Measurements from ENCODE around the gene CACYBP. TPM values are rescaled to one million over a fixed set of nuclear protein-coding genes. Genes with fewer than 3 reads are reported as not detected.

The CACYBP gene
- total RNA-seq, 1 donor from 2014 or later: 103 TPM

DNA sequence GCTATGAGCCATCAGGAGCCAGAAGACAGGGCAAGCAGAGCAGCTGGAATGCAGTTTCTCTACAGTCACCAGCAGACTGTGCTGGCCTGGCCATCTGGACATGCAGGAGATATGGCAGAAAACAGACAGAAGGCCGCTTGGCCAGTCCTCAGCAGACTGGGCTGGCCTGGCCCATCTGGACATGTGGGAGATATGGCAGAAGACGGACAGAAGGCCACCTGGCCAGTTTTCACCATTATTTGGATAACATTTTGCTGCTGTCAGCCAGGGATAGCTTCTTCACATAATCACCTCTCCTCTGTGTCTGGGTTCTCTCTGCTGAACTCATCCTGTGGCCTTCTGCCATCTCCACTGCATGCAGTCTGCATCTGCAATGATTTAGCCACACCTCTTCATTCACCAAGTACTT lies 25.0 kb upstream of the CACYBP start:
- DNase-seq: no peak

DNA sequence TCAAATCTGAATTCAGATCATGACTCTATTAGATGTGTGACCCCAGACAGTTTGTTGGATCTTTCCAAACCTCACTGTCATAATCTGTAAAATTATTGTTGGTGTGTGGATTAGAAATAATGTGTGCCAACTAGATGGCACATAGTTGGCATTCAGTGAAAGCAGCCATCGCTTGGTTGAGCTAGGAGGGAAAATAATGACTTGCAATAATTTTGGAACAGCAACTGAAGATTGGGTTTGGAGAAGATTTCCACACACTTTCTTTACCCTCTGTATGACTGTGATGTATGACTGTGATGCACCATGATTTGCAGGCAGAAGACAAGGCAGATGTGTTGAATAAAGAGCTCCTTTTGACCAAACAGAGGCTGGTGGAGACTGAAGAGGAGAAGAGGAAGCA lies 24.0 kb upstream of the CACYBP start:
- no peak for DNase-seq

DNA sequence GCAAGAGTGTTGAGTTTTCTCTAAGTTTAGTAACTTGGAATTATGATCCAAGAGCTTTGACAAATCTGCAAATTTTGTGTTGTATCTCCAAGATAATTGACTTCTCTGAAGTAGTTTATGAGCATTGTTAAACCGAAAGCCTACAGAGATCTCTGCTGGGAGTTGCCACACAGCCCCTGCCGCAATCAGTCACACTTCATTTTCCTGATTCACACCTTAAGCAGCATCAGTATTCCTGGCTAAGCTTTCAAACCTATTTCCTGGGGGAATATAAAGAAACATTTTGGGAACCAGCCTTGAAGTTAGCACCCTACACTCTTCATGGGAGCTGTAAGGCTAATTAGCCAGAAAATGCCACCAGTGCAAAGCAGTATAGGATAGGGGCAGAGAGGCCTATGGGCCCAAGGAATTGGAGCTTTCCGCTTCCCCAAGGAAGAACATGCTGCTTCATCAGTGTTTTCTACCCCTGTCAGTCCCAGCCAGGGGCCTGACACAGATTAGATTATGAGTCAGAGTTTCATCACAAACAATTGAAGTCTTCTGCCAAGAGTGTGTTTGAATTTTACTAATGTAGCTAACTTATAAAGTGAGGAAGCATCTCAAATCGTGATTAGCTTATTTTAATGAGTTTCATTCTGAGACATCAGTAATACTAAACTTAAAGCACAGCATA lies 23.2 kb upstream of the CACYBP start:
- no peak for DNase-seq

DNA sequence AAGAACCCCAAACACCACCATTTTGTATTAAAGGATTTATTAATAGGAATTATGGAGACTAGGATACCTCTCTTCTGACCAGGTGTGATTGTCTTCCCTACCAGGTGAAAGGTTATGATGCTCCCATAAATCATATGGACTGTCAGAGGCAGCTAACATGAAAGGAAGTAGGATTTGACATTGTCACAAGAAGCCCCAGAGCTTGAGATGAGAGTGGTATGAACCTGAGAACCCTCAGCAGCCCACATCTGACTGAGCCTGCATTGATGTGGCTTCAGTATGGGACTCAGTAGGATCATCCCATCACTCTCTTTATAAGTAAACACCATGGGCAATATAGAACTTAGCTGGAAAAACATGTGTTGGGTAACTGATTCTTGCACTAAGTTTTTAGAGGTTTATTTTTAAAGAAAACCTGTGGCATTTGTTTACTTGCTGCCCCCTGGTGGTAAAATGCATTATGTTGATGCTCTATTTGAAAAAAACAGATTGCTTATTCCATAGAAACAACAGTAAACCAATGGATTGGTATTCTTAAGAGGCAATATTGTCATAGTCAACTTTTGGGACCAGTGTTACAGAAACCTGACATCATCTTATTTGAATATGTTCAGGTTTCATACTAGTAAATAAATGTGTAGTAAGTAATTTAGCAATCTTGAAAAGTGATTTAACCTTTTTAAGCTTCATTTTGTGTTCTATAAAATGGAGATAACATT lies 16.6 kb upstream of the CACYBP start:
- DNase-seq: no peak

DNA sequence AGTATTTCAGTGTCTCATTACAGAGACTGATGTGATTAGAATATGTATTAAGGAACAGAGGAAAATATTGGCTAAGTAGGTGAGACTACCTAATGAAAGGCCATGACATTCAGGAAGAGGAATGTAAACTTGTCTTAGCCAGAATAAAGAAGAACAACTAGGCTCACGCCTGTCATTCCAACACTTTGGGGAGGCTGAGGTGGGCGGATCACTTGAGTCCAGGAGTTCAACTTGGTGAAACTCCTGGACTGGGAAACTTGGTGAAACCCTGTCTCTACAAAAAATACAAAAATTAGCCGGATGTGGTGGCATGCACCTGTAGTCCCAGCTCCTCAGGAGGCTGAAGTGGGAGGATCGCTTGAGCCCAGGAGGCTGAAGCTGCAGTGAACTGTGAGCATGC lies 14.8 kb upstream of the CACYBP start:
- DNase-seq: no peak

DNA sequence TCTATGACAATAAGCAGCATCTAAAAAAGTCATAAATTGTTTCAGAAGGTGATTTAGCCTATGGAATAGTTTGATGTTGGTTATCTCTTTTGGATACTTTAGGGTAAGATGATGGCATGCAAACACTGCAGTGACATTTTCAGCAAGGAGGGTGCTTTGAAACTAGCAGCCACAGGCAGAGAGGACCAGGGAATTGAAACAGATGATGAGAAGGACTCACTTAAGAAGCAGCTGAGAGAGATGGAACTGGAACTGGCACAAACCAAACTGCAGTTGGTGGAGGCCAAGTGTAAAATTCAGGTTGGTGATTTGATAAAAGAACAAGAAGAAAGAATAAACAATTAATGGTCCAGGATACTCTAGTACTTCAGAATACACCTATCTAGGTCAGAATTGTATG lies 11.2 kb upstream of the CACYBP start:
- DNase-seq: no peak

DNA sequence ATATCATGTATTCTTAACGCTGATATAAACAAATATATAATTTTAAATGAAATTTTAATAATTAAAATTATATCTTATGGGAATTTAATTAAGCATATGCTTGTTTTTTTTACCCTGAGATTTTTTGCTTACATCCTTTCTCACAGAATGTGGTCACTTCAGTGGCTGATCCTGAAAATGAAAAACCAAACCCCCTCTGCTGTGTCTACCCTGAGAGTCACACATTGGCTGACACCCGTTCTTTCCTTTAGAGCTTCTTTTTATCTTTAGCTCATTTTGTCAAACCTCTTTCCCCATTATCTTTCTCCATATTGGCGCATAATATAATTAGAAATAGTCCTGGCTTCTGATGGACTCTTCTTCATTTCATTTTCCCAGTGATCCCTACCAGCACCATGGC lies 10.8 kb upstream of the CACYBP start:
- DNase-seq: no peak

DNA sequence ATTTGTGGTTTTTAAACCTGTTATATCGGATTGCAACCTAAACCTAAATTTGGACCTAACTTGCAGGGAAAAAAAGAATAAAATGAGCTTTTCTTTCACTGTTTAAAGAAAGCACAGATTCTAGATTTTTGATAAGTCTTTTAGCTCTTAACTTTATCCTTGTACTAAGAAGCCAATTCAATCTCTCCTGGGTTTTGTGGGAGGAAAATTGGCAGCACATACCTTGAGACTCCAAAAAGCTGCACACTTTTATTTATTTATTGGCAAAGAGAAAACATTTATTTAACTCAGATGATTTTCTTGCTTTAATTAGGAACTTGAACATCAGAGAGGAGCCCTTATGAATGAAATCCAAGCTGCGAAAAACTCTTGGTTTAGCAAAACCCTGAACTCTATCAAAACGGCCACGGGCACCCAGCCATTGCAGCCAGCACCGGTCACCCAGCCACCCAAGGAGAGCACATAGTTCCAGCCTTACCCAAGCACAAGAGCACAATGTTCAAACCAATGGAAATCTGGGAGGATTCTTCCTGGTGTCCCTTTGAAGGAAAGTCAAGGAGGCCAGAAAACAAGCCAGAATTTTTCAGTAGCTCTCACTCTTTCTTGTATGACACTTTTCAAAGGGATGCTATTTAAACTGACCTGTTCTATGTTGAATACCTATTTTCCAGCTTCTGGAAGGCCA lies 10.1 kb upstream of the CACYBP start:
- DNase-seq: no peak

DNA sequence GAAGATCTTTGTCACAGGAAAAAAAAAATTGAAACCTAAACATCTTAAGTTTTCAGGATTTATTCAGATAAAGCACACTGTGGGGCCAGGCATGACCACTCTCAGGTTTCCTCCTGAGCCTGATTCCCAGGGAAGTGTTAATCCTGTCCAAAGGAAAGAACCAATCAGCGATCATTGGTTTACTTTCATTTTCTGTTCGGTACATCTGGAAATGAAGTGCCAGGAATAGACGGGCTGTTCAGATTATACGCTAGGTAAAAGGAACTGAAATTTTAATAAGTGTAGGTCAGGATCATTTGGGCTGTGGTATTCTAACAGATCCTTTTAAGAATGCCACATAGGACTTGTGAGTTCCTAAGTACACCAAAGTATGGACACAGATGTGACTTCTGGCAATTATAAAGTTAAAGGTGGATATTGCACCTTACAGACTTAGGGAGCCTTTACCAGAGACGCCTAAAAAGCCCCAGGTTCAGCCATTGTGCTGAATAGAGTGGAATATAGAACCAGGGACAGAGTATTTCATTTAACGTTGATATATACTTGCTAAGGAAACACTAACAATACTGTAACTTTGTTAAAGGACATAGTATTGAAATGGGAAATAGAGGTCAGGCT lies 9.3 kb upstream of the CACYBP start:
- DNase-seq: no peak

DNA sequence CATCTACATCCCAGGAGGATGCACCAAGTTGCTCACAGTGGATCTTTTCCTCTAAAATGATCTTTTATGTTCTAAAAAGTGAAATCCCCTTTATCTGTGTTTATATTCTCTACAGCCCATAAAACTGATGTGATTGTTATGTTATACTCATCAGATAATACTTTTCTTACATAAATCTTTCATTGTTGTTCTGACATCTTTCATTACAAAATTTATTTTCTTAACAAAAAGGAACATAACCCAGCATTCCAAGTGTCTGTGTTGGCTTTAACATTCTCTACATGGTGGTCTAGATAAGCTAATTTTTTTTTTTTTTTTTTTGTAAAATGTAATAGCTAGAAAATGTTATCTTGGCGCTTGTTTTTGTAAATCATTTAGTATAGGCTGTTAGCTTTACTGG lies 8.3 kb upstream of the CACYBP start:
- DNase-seq: no peak

DNA sequence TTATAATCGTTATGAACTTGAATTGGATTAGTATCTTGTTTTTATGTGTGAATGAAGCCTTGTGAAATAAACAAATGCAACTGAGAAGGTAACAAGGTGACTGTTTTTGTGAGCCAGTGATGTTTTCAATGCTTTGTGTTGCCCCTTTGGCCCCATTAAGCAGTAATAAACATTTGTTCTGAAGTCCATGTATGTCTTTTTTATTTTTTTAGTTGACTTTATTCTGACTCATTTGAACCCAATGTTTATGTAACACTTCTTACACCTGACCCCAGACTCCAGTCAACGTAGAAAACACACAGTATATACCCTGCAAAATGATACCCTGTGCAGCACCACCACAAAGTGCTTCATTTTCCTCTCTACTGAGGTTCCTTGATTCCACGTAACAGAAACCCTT lies 4.6 kb upstream of the CACYBP start:
- no peak for DNase-seq

DNA sequence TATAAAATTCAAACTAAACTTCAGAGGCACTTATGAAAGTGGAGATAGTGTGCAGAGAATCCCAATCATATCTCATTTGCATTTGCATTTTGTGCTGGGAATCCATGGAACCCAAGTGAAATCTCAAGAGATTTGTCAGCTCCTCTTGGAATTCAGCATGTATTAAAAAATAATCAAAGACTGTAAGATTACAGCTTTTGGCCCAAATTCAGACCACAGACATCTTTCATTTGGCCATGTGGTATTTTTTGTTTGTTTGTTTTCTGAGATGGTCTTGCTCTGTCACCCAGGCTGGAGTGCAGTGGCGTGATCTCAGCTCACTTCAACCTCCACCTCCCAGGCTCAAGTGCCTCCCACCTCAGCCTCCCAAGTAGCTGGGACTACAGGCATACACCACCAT lies 3.8 kb upstream of the CACYBP start:
- DNase-seq: no peak

DNA sequence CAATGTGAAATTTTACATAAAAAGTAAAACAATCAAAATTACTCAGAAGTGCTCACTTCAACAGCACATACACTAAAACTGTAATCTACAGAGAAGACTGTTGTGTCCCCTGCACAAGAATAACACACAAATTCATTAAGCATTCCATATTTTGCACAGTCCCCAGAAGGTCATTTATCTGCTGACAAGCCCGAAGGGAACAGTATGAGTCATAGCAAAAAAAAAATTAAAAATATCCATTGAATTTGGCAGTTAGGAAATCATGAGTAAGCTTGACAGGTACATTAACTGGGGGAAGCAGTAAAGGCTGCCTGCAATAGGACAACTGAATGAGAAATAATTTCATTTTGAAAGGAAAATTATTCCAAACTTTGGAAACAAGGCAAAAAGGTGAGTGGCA lies 3.3 kb upstream of the CACYBP start:
- DNase-seq: no peak

DNA sequence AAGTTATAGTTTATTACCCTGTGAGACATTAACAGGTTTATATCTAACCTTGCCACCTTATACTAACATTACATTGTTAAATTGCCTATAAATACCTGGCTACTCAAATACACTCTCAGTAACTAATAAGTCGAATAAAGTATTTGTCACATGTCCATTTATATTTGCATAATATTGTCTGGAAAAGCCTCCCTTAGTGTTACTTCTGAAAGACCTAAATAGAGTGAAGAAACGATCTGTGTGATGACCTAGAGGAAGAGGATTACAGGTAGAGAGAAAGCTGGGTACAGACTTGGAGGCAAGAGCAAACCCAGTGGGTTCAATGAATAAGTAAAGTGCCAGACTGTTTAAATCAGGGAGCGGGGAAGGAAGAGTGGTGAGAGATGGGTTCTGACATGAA lies 2.7 kb upstream of the CACYBP start:
- no peak for DNase-seq

DNA sequence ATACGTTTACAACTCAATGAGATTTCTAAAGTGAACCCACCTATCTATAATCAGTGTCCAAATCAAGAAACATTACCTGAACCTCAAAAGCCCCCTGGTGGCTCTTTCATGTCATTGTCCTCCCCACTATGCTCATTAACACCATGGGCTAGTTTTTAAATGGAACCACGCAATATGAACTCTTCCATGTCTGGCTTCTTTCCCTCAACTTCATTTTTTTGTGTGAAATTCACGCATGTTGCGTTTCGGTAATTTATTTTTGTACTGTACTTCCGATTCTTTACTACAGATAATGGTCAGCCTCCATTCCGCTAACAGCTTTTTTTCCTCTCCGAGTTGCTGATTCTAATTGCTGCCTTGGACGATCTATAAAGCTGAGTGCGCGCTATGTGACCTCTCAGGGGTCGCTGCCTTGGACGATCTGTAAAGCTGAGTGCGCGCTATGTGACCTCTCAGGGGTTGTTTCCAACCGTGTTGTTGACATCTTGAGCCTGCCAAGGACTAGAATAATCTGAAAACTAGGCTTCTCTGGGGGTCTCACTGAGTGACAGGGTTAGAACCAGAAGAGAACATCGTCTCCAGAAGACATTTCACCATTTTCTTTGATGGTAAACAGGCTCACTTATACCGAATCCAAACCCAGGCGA lies 1.1 kb upstream of the CACYBP start:
- DNase-seq: no peak

DNA sequence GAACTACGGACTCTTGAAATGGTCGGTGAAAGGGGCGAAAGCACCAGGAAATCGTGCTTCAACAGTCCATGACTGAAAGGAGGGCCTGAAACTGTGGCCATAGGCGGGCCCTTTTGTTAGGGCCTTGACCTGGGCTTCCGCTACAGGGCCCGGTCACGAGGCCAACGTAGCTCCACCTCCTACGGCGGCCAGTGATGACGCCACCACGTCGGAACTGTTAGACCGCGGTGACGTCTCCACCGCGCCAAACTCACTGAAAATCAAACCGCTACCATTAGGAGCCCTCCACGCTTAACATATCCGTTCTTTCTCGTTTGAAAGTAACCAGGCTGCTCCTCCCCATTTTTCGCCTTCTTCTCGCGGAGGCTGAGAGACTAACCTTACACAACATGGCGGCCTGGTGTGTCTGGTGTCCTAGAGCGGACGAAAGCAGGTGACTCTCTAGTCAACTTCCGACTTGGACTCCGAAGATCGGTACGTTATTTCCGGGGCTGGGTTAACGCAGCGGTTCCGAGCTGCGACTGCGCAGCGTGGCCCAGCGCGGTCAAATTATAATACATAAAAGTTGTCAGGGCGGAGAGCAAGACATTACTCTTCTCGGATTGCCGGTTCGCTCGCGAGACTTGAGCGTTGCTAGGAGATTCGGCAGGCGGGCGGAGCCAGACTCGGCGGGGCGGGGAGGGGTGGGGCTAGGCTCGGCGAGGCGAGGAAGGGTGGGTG lies 371 bp upstream of the CACYBP start:
- peak; percentile 98 for DNase-seq

DNA sequence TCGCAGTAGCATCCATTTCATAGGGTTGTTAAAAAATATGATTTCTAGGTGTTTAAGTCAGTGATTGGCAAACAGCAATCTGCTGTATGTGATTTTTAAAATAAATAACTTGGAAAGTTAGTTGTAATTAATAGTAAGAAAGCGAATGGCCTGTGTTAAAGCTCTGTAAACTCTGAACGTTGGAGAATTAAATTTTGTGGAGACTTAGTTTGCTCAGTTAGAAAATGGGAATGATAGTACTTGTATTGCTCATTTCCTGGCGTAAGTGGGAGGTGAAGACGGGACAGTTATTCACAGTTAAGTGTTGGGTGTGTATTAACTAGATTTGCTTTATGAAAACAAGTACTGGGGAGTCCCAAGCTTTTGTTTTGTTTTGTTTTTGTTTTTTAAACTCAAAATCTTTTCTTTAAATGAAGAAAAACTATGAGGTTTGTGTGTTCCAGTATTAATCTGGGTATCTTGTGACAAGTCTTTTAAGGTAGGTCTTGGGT lies 995 bp downstream of the CACYBP start:
- no peak for DNase-seq

DNA sequence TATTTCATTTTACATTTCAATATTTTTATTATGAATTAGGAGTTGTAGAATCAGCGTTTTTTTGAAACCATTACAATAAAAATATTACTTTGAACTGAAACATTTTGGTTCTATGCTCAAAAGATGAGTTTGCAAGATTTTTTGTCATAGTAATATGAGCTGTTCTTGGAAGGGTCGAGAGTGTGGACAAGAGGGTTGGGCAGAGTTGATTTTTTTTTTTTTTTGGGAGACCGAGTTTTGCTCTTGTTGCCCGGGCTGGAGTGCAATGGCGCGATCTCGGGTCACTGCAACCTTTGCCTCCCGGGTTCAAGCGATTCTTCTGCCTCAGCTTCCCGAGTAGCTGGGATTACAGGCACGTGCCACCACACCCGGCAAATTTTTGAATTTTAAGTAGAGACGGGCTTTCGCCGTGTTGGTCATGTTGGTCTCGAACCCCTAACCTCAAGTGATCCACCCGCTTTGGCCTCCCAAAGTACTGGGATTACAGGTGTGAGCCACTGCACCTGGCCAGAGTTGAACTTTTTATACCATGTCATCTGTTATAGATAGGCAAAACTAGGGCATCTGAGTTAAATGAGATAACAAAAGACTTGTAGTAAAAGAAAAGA lies 3.3 kb downstream of the CACYBP start:
- DNase-seq: no peak

DNA sequence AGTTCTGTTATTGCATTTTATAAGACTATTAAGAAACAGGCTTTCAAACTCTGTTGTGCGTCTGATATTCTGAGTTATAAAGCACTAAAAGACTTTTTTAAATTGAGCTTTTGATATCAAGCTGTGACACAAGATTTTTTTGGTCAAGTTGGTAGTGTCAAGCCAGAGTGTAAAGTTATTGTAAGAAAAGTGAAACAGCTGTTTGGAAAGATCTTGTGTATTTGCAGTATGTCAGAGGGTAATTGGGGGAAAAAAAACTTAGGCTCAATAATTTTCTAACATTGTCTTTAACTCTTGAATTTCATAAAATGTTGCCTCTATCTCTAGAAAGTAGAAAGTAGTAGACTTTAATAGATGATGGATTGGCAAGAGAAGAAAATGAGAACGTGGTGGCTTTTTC lies 3.8 kb downstream of the CACYBP start:
- no peak for DNase-seq

DNA sequence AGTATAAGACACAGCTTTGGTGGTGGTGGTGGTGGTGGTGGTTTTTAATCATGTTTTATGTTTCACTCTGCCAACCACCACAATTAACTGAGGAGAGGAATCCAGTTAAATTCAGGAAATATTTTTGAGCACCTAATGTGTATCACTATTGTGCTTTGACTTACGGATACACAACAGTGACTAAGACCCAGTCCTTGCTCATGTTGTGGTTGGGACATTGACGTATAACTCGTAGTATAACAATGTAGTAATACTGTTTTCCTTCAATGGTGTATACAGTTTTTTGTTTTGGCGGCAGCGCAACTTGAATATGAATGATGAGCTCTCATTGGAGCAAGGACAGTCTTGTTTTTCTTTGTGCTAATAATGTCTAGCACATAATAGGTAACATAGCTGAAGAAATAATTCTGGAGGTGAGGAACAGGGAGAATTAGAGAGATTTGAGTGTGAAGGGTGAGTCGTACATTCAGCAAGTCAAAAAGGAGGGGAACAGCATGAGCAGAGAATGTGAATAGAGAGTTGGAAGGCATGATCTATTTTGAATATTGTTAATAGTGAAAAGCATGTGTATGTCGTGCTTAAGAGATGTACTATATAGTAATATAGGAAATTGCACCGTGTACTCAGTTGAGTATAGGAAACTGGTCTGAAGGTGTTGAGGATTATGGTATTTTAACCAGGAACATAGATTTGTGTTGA lies 5.5 kb downstream of the CACYBP start:
- no peak for DNase-seq

DNA sequence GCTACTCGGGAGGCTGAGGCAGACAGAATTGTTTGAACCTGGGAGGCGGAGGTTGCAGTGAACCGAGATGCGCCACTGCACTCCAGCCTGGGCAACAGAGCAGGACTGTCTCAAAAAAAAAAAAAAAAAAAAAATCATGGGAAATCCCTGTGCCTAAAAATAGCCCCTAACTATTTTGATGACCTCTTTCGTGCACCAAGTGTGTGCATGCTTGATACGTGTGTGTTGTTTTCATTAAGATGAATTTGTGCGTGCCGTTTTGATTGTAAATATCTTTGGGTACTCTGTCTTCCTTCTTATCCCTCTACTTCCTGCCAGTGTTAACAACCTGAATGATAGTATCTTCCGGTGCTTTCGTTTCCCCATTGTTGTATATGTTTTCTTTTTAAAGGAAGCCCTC lies 9.8 kb downstream of the CACYBP start:
- DNase-seq: no peak
